HG03196 (cell line): ENCODE data around the gene NEK5.
"Not testable (repeated sequence)": the region's sequence is repeated elsewhere in the genome, so short reads cannot be mapped to it uniquely, and the experiment has no call there.

ENCODE experiments used
- ATAC-seq: cut with Tn5 transposase; IDR thresholded peaks from one replicate; pipeline ENCODE4 v1.9.1; 2021; ENCODE audit not compliant: unreplicated experiment

The NEK5 gene

GRCh38 chr13:52079891-52080290 is 49.0 kb downstream of the NEK5 start:
- ATAC-seq, result not testable (repeated sequence)

- ATAC-seq, result no peak
Observed at GRCh38 chr13:52070929-52071523, 57.8 kb downstream of the NEK5 start.

GRCh38 chr13:52067237-52067636 is 61.6 kb downstream of the NEK5 start:
- ATAC-seq, result no peak

- ATAC-seq, result no peak
Observed at GRCh38 chr13:52061587-52061986, 67.3 kb downstream of the NEK5 start.

GRCh38 chr13:52061064-52061463 is 67.8 kb downstream of the NEK5 start:
- ATAC-seq, result not testable (repeated sequence)

- ATAC-seq, result no peak
Observed at GRCh38 chr13:52053460-52053859, 75.4 kb downstream of the NEK5 start.

- no peak for ATAC-seq
Observed at GRCh38 chr13:52051400-52051799, 77.5 kb downstream of the NEK5 start.

- ATAC-seq, result no peak
Observed at GRCh38 chr13:52048516-52048915, 80.4 kb downstream of the NEK5 start.

- ATAC-seq, result no peak
Observed at GRCh38 chr13:52047463-52047862, 81.4 kb downstream of the NEK5 start.

GRCh38 chr13:52043675-52044074 is 85.2 kb downstream of the NEK5 start:
- no peak for ATAC-seq

- no peak for ATAC-seq
Observed at GRCh38 chr13:52036037-52036436, 92.8 kb downstream of the NEK5 start.

- ATAC-seq, result no peak
Observed at GRCh38 chr13:52034616-52035226, 94.2 kb downstream of the NEK5 start.

GRCh38 chr13:52033039-52033438 is 95.8 kb downstream of the NEK5 start:
- ATAC-seq, result no peak

- not testable (repeated sequence) for ATAC-seq
Observed at GRCh38 chr13:52030401-52030800, 98.5 kb downstream of the NEK5 start.

GRCh38 chr13:52029569-52029968 is 99.3 kb downstream of the NEK5 start:
- no peak for ATAC-seq

- ATAC-seq, result no peak
Observed at GRCh38 chr13:52027832-52028231, 101.0 kb downstream of the NEK5 start.

- ATAC-seq, result no peak
Observed at GRCh38 chr13:52026246-52026626, 102.6 kb downstream of the NEK5 start.

- no peak for ATAC-seq
Observed at GRCh38 chr13:52025475-52026245, 103.2 kb downstream of the NEK5 start.

GRCh38 chr13:52024481-52024880 is 104.4 kb downstream of the NEK5 start, which contains the start of gene UTP14C:
Gene UTP14C, plus strand, starts transcription at chr13:52024691. Its CDS starts 4,114 bp downstream, at chr13:52028805.
- ATAC-seq, result no peak

- ATAC-seq, result no peak
Observed at GRCh38 chr13:52022356-52022755, 106.5 kb downstream of the NEK5 start.

GRCh38 chr13:52020191-52020590 is 108.7 kb downstream of the NEK5 start:
- ATAC-seq, result no peak

GRCh38 chr13:52016296-52016695 is 112.6 kb downstream of the NEK5 start:
- no peak for ATAC-seq
